ENCODE measurements around the gene PTEN.

DNA sequence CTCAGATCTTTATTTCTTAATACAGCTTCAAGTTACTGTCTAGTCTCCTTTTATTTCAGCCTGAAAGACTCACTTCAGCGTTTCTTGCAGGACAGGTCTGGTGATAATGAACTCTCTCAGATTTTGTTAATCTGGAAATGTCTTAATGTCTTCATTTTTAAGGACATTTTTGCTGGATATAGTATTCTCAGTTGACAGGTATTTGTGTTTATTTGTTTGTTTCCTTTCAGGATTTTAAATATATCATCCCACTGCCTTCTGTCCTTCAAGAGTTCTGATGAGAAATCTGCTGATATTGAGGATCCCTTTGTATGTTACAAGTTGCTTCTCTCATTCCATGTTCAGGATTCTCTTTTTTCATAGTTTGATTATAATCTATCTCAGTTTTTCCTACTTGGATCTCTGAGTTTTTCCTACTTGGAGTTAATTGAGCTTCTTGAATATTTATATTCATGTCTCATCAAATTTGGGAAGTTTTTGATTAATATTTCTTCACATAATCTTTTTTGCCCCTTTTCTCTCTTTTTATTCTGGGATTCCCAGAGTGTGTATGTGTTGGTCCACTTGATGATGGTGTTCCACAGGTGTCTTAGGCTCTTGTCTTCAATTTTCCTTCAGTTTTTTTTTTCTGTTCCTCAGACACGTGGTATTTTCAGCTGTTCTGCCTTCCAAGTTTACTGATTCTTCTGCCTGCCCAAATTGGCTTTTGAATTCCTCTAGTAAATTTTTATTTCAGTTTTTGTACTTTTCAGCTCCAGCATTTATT, 49.9 kb downstream of the PTEN start:
- TF ChIP-seq, protein P1, sequence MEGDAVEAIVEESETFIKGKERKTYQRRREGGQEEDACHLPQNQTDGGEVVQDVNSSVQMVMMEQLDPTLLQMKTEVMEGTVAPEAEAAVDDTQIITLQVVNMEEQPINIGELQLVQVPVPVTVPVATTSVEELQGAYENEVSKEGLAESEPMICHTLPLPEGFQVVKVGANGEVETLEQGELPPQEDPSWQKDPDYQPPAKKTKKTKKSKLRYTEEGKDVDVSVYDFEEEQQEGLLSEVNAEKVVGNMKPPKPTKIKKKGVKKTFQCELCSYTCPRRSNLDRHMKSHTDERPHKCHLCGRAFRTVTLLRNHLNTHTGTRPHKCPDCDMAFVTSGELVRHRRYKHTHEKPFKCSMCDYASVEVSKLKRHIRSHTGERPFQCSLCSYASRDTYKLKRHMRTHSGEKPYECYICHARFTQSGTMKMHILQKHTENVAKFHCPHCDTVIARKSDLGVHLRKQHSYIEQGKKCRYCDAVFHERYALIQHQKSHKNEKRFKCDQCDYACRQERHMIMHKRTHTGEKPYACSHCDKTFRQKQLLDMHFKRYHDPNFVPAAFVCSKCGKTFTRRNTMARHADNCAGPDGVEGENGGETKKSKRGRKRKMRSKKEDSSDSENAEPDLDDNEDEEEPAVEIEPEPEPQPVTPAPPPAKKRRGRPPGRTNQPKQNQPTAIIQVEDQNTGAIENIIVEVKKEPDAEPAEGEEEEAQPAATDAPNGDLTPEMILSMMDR (IDR thresholded peaks at IDR 0.05; ENCODE audit: poor library complexity), result no peak
- no peak for TF ChIP-seq EZH2 (IDR thresholded peaks at IDR 0.05; ENCODE audit: borderline replicate concordance)

Data from hepatocyte (in vitro differentiated cells).